Measurements from ENCODE around the gene HOXA10. TPM values are rescaled to one million over a fixed set of nuclear protein-coding genes. Genes with fewer than 3 reads are reported as not detected.

HOXA10 gene
- total RNA-seq, 2 experiments from 2014 or later: not detected

DNA sequence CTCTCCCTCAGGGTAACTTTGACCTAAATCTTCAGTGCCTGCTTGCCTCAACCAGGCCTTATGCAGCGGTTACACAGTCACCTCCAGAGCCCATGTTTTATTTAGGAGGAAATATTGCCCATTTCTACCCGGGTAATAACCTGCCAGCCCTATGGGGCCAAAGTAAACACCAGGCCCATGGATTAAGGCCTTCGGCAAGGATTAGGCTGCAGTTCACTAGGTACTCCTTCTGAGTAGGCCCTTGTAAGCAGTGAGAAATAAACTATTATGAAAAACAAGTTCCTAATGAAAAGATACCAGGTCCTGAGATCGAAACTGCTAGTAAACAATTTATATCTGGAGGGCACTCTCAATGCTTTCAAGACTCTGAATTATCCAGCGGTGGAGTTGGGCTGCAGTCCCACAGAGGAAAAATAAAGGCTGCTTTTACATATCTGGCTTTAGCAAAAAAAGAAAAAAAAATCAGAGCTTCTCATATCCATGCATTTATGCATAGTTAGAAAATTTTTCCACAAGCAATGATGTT, 3.7 kb upstream of the HOXA10 start:
- ATAC-seq (ENCODE audit: poor library complexity) (no peak), DNase-seq (no peak)
- H3K36me3 Mint-ChIP-seq (ENCODE audit: low read depth): no peaks in the 10 kb centered on the region
- TF ChIP-seq, protein P1, sequence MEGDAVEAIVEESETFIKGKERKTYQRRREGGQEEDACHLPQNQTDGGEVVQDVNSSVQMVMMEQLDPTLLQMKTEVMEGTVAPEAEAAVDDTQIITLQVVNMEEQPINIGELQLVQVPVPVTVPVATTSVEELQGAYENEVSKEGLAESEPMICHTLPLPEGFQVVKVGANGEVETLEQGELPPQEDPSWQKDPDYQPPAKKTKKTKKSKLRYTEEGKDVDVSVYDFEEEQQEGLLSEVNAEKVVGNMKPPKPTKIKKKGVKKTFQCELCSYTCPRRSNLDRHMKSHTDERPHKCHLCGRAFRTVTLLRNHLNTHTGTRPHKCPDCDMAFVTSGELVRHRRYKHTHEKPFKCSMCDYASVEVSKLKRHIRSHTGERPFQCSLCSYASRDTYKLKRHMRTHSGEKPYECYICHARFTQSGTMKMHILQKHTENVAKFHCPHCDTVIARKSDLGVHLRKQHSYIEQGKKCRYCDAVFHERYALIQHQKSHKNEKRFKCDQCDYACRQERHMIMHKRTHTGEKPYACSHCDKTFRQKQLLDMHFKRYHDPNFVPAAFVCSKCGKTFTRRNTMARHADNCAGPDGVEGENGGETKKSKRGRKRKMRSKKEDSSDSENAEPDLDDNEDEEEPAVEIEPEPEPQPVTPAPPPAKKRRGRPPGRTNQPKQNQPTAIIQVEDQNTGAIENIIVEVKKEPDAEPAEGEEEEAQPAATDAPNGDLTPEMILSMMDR (IDR thresholded peaks at IDR 0.05): no peak
- H3K27ac Mint-ChIP-seq: no peak overlapping the region
- Histone ChIP-seq H3K36me3 (ENCODE audit: insufficient read depth, low read length) (no peaks in the 10 kb centered on the region), H3K27ac (ENCODE audit: low read depth in 1 of 2, low read length in 2 of 2) (no peak overlapping the region), H3K27me3 (ENCODE audit: control insufficient read depth in 1 of 2, insufficient read depth in 2 of 2, low read length in 2 of 2) (peaks cover 70 to 92% of the 10 kb centered on the region in 2 experiments), H3K4me1 (ENCODE audit: insufficient read depth, low read length) (peaks cover 27% of the 10 kb centered on the region), H3K9me3 (ENCODE audit: control insufficient read depth in 1 of 2, insufficient read depth in 1 of 2, low read length in 2 of 2) (peaks cover 0 to 44% of the 10 kb centered on the region in 2 experiments), H3K4me3 (ENCODE audit: low read length) (no peak overlapping the region)
- peaks cover 87% of the 10 kb centered on the region for H3K27me3 Mint-ChIP-seq
- intact Hi-C loops (cut with DNase I, micrococcal nuclease): loop anchor here in 1 of 2 experiments (5.0 kb wide), 1 partner anchor 1226 kb away; no protein-coding TSS in a partner anchor
- H3K9me3 Mint-ChIP-seq: no peaks in the 10 kb centered on the region
- H3K4me1 Mint-ChIP-seq (ENCODE audit: low read depth): peaks cover 10% of the 10 kb centered on the region
- H3K4me3 Mint-ChIP-seq: no peak overlapping the region
- POLR2A ChIA-PET: no interaction called here
- CTCF ChIA-PET: interaction anchor here (1.8 to 2.2 kb wide), 2 partner anchors 17 to 27 kb away, joined by 8 read pairs; no protein-coding TSS in a partner anchor

DNA sequence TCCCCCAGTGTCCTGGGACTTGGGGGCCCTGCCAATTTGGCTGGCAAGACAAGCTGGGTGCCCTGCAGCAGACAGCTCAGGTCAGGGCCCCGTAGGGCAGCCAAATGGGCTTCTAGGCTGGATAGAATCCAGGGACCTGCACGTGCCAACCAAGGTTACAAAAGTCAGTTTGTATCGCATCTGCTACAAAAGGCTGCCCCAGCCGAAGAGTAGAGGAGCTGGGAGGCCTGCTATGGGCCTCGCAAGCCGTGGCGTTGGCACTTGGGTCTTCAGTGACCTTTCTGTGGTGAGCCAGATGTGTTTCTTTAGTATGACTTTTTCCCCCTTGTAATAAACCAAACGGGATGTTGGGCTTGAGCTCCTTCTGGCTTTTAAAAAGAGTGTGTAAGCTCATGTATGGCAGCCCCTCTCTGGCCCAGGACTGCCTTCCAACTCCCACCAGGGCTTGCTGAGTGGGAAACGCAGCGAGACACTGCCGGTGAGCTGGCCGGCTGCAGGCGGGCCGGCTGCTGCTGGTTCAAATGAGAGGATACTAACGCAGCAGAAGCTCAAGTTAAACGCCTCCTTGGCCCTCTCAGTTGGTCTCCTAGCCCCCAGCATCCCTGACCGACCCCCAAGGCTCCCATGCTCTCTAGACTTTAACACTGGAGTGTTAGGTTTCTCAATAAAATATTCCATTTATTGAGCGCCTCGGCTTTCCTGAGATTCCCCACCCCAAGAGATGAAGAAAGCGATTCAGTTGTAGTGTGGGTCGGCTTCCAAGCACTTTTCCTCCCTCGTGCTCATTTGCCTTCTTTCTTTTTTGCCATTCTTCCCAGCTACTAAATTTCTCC, 3.1 kb upstream of the HOXA10 start:
- H3K36me3 ChIP-seq (ENCODE audit: insufficient read depth, low read length): no peaks in the 10 kb centered on the region
- Mint-ChIP-seq H3K27me3 (peaks cover 86% of the 10 kb centered on the region), H3K4me1 (ENCODE audit: low read depth) (peaks cover 14% of the 10 kb centered on the region), H3K4me3 (no peak overlapping the region), H3K36me3 (ENCODE audit: low read depth) (no peaks in the 10 kb centered on the region), H3K9me3 (no peaks in the 10 kb centered on the region), H3K27ac (no peak overlapping the region)
- TF ChIP-seq, protein P1 (IDR thresholded peaks at IDR 0.05): no peak
- H3K4me3 ChIP-seq (ENCODE audit: low read length): no peak overlapping the region
- H3K4me1 ChIP-seq (ENCODE audit: insufficient read depth, low read length): peaks cover 34% of the 10 kb centered on the region
- no peak overlapping the region for H3K27ac ChIP-seq (ENCODE audit: low read depth in 1 of 2, low read length in 2 of 2)
- DNase-seq: no peak
- H3K27me3 ChIP-seq (ENCODE audit: control insufficient read depth in 1 of 2, insufficient read depth in 2 of 2, low read length in 2 of 2): peaks cover 70 to 92% of the 10 kb centered on the region in 2 experiments
- ChIA-PET POLR2A (interaction anchor here (1.0 kb wide), 1 partner anchor 11 kb away, joined by 3 read pairs; no protein-coding TSS in a partner anchor), CTCF (interaction anchor here (1.2 to 2.2 kb wide), 3 partner anchors 16 to 1282 kb away, joined by 3 to 8 read pairs (median 8); no protein-coding TSS in a partner anchor)
- intact Hi-C loops (cut with DNase I, micrococcal nuclease): loop anchor here in 1 of 2 experiments (5.0 kb wide), 1 partner anchor 1225 kb away; no protein-coding TSS in a partner anchor
- H3K9me3 ChIP-seq (ENCODE audit: control insufficient read depth in 1 of 2, insufficient read depth in 1 of 2, low read length in 2 of 2): peaks cover 0 to 50% of the 10 kb centered on the region in 2 experiments
- ATAC-seq (ENCODE audit: poor library complexity): no peak

DNA sequence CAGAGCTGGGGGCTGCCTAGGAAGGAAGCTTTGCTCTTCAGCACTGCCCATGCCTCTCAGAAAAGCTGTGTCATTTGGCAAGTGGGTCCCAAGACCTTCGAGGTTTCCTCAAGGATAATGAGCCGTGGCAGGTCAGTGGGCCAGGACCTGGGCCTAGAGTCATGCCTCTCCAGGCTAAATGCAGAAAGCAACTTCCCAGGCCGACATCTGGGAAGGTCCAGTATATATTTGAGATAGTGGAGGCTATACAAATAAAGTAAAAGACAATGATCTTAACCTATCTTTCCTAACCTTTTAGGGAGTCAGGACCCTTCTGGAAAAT, 2.4 kb upstream of the HOXA10 start:
- intact Hi-C loops (cut with DNase I, micrococcal nuclease): loop anchor here in 1 of 2 experiments (5.0 kb wide), 1 partner anchor 1224 kb away; no protein-coding TSS in a partner anchor
- TF ChIP-seq, protein P1 (IDR thresholded peaks at IDR 0.05): no peak
- peaks cover 41% of the 10 kb centered on the region for H3K4me1 ChIP-seq (ENCODE audit: insufficient read depth, low read length)
- ChIA-PET CTCF (interaction anchor here (1.2 to 2.2 kb wide), 2 partner anchors 26 to 1282 kb away, joined by 3 to 8 read pairs; no protein-coding TSS in a partner anchor), POLR2A (interaction anchor here (1.0 kb wide), 2 partner anchors 8 to 10 kb away, joined by 3 read pairs; partner anchors contain the start of gene HOXA11)
- ATAC-seq (ENCODE audit: poor library complexity): no peak
- Mint-ChIP-seq H3K36me3 (ENCODE audit: low read depth) (no peaks in the 10 kb centered on the region), H3K4me1 (ENCODE audit: low read depth) (peaks cover 21% of the 10 kb centered on the region), H3K4me3 (no peak overlapping the region), H3K27ac (no peak overlapping the region), H3K9me3 (no peaks in the 10 kb centered on the region), H3K27me3 (peaks cover 86% of the 10 kb centered on the region)
- DNase-seq: no peak
- peaks cover 71 to 93% of the 10 kb centered on the region in 2 experiments for H3K27me3 ChIP-seq (ENCODE audit: control insufficient read depth in 1 of 2, insufficient read depth in 2 of 2, low read length in 2 of 2)
- H3K27ac ChIP-seq (ENCODE audit: low read depth in 1 of 2, low read length in 2 of 2): no peak overlapping the region
- H3K36me3 ChIP-seq (ENCODE audit: insufficient read depth, low read length): no peaks in the 10 kb centered on the region
- no peak overlapping the region for H3K4me3 ChIP-seq (ENCODE audit: low read length)
- peaks cover under 1 to 52% of the 10 kb centered on the region in 2 experiments for H3K9me3 ChIP-seq (ENCODE audit: control insufficient read depth in 1 of 2, insufficient read depth in 1 of 2, low read length in 2 of 2)
